Lung (tissue), 12 donors: ENCODE results near the gene VASP. TPM values are rescaled to one million over a fixed set of nuclear protein-coding genes. Genes with fewer than 3 reads are reported as not detected.

Experiments
- ATAC-seq: fragments of 200-7000 bp; cut with Tn5 transposase; one replicate; pipeline ENCODE4 v1.9.1; 2020; ENCODE audit warnings: moderate number of reproducible peaks; ENCODE audit not compliant: insufficient read depth, low FRiP score
- DNase-seq, 3 donors: peaks; one replicate each; pipeline ENCODE4 v3.0.0-alpha.2; 2013 to 2017
- H3K27ac ChIP-seq, 2 donors: one replicate each; pipeline ENCODE4 v1.5.1; 2013; ENCODE audit warnings: mild to moderate bottlenecking in 2 of 2, moderate library complexity in 2 of 2, control low read depth in 1 of 2, inconsistent platforms in 1 of 2, low read depth in 1 of 2, low read length in 1 of 2
- H3K27me3 ChIP-seq, 3 donors: one replicate each; pipeline ENCODE4 v1.5.1; 2013; ENCODE audit warnings: low read length in 2 of 3; ENCODE audit not compliant: control insufficient read depth in 3 of 3, insufficient read depth in 3 of 3
- H3K36me3 ChIP-seq, 4 donors: one replicate each; pipeline ENCODE4 v1.5.1; 2013; ENCODE audit warnings: low read length in 4 of 4, mild to moderate bottlenecking in 1 of 4, moderate library complexity in 1 of 4; ENCODE audit not compliant: control insufficient read depth in 4 of 4, insufficient read depth in 4 of 4
- H3K4me1 ChIP-seq, 5 donors: one replicate each; pipeline ENCODE4 v1.5.1; 2013; ENCODE audit warnings: low read length in 5 of 5, mild to moderate bottlenecking in 2 of 5, moderate library complexity in 1 of 5; ENCODE audit not compliant: control insufficient read depth in 5 of 5, insufficient read depth in 5 of 5
- H3K4me3 ChIP-seq: one replicate; pipeline ENCODE4 v1.5.1; 2013; ENCODE audit warnings: mild to moderate bottlenecking, control low read depth, moderate library complexity
- H3K9ac ChIP-seq, 2 donors: one replicate each; pipeline ENCODE4 v1.5.1; 2013; ENCODE audit warnings: low read length in 2 of 2, control low read depth in 1 of 2; ENCODE audit not compliant: insufficient read depth in 1 of 2
- H3K9me3 ChIP-seq, 4 donors: one replicate each; pipeline ENCODE4 v1.5.1; 2013; ENCODE audit warnings: low read length in 3 of 4, mild to moderate bottlenecking in 1 of 4, moderate library complexity in 1 of 4; ENCODE audit not compliant: control insufficient read depth in 4 of 4, insufficient read depth in 3 of 4
- CTCF ChIP-seq: IDR thresholded peaks from 2 replicates; pipeline ENCODE4 v1.5.1; 2012; ENCODE audit warnings: mild to moderate bottlenecking; ENCODE audit errors: control extremely low read depth, extremely low read depth
- whole genome bisulfite sequencing, 2 donors: extraction: QIAGEN DNeasy Blood & Tissue Kit; methylation state at CpG; one replicate each; pipeline ENCODE4 v1.1.7; 2013; 5-methylcytosine and 5-hydroxymethylcytosine counted together
- polyA plus RNA-seq, 2 donors: library from polyadenylated mRNA; stranded (reverse); fragments of 200-250 nt; gene quantifications; one replicate each; pipeline ENCODE4 v1.2.1, GENCODE V29; 2013
- total RNA-seq, 2 donors: library from RNA; depleted of rRNA in 1 of 2; stranded (reverse); fragments of >200 nt in 1 of 2; gene quantifications; one replicate each; pipeline ENCODE4 v1.2.1, GENCODE V29; 2014 to 2021
- donor health status: control.
- donor health status: control.
- donor health status: Bipolar disorder and iron deficiency.
- donor health status: healthy.
- donor health status: DM: yes; HTN: yes; CAD: no.

The VASP gene
- total and polyA plus RNA-seq, 4 donors: 49.1 to 237 (median 170) TPM

GRCh38 chr19:45517641-45518468, 10.6 kb downstream of the VASP start:
- Histone ChIP-seq H3K36me3 (peaks cover 3 to 46% (median 13%) of the 10 kb centered on the region in 4 donors), H3K4me1 (peaks cover 0 to 15% (median 0%) of the 10 kb centered on the region in 5 donors), H3K9me3 (no peaks in the 10 kb centered on the region), H3K27ac (no peak overlapping the region), H3K9ac (no peak overlapping the region), H3K4me3 (no peak overlapping the region), H3K27me3 (no peaks in the 10 kb centered on the region)
- 90 to 92% methylated on average over 48 to 50 of the region's 50 CpGs for WGBS, 2 donors
- no peak for ATAC-seq
- no peak for TF ChIP-seq CTCF
- no peak for DNase-seq

- H3K9me3 ChIP-seq: no peaks in the 10 kb centered on the region
- WGBS, 2 donors: 82 to 95% methylated on average over 7 of the region's 7 CpGs
- peaks cover 0 to 15% (median 0%) of the 10 kb centered on the region in 5 donors for H3K4me1 ChIP-seq
- no peak for TF ChIP-seq CTCF
- H3K27me3 ChIP-seq: no peaks in the 10 kb centered on the region
- H3K4me3 ChIP-seq: no peak overlapping the region
- H3K27ac ChIP-seq: no peak overlapping the region
- H3K9ac ChIP-seq: no peak overlapping the region
- DNase-seq (no peak), ATAC-seq (no peak)
- peaks cover 3 to 47% (median 15%) of the 10 kb centered on the region in 4 donors for H3K36me3 ChIP-seq
Measured at GRCh38 chr19:45518469-45518826, 11.2 kb downstream of the VASP start.

GRCh38 chr19:45522010-45522941, 15.0 kb downstream of the VASP start:
- Histone ChIP-seq H3K4me3 (no peak overlapping the region), H3K9me3 (no peaks in the 10 kb centered on the region), H3K4me1 (no peaks in the 10 kb centered on the region), H3K27me3 (no peaks in the 10 kb centered on the region), H3K27ac (no peak overlapping the region), H3K9ac (no peak overlapping the region), H3K36me3 (peaks cover 11 to 57% (median 26%) of the 10 kb centered on the region in 4 donors)
- no peak for DNase-seq
- TF ChIP-seq CTCF: no peak
- 88 to 94% methylated on average over 24 of the region's 24 CpGs for WGBS, 2 donors
- no peak for ATAC-seq
